WTC11 (cell line): ENCODE results near the gene LCE5A. TPM values are rescaled to one million over a fixed set of nuclear protein-coding genes. Genes with fewer than 3 reads are reported as not detected.

Experiments used
- ATAC-seq: fragments of 200-7000 bp; cut with Tn5 transposase; 2 replicates; pipeline ENCODE4 v1.10.0; 2021; ENCODE audit warnings: mild to moderate bottlenecking, moderate library complexity
- CTCF ChIA-PET: fragments of 300-600 bp; sonication (Branson Sonifier 250); formaldehyde crosslinking; loops from one replicate; lab custom pipeline; 2021; ENCODE audit warnings: antibody characterized with exemption; lab: Charles Lee
- POLR2A ChIA-PET: fragments of 350-600 bp; sonication (Branson Sonifier 250); formaldehyde crosslinking; loops from one replicate; lab custom pipeline; 2021; ENCODE audit warnings: antibody characterized with exemption; lab: Charles Lee
- DNase-seq: peaks from one replicate; pipeline ENCODE4 v3.0.0; 2021; ENCODE audit warnings: low spot score
- H3K27ac Mint-ChIP-seq: 2 replicates; pipeline ENCODE4 v1.8.0; 2021; ENCODE audit warnings: mixed read lengths
- H3K27me3 Mint-ChIP-seq: 2 replicates; pipeline ENCODE4 v1.8.0; 2021; ENCODE audit warnings: low read depth, mild to moderate bottlenecking, moderate library complexity, mixed read lengths
- H3K36me3 Mint-ChIP-seq: 2 replicates; pipeline ENCODE4 v1.8.0; 2021; ENCODE audit warnings: mixed read lengths
- H3K4me1 Mint-ChIP-seq: 2 replicates; pipeline ENCODE4 v1.8.0; 2022; ENCODE audit warnings: mixed read lengths
- H3K4me3 Mint-ChIP-seq: 2 replicates; pipeline ENCODE4 v1.8.0; 2021; ENCODE audit warnings: mild to moderate bottlenecking, moderate library complexity, mixed read lengths
- H3K9me3 Mint-ChIP-seq: 2 replicates; pipeline ENCODE4 v1.8.0; 2021; ENCODE audit warnings: mixed read lengths
- ATF3 ChIP-seq: sonication (generic); formaldehyde crosslinking; conservative IDR thresholded peaks from 2 replicates; pipeline ENCODE4 v1.8.1; 2022; ENCODE audit warnings: mild to moderate bottlenecking, missing genetic modification reagents
- CBFB ChIP-seq: sonication (generic); formaldehyde crosslinking; IDR thresholded peaks from 2 replicates; pipeline ENCODE4 v1.8.1; 2022; ENCODE audit warnings: mild to moderate bottlenecking, low read depth, missing genetic modification reagents
- EMX1 ChIP-seq: fragments of 250-450 bp; sonication (Bioruptor Pico); IDR thresholded peaks from 2 replicates; pipeline ENCODE4 v1.8.0; 2021; ENCODE audit warnings: mild to moderate bottlenecking
- ESRRA ChIP-seq: sonication (generic); formaldehyde crosslinking; IDR thresholded peaks from 2 replicates; pipeline ENCODE4 v1.8.1; 2022; ENCODE audit warnings: mild to moderate bottlenecking, missing genetic modification reagents, borderline replicate concordance
- FOXK1 ChIP-seq: sonication (generic); formaldehyde crosslinking; IDR thresholded peaks from 2 replicates; pipeline ENCODE4 v1.8.0; 2022; ENCODE audit warnings: mild to moderate bottlenecking, moderate library complexity, missing genetic modification reagents
- IRF1 ChIP-seq: sonication (generic); formaldehyde crosslinking; IDR thresholded peaks from 2 replicates; pipeline ENCODE4 v1.8.0; 2023; ENCODE audit warnings: missing genetic modification reagents
- IRF2 ChIP-seq: sonication (generic); formaldehyde crosslinking; IDR thresholded peaks from 2 replicates; pipeline ENCODE4 v1.8.0; 2022; ENCODE audit warnings: low read depth, missing genetic modification reagents, borderline replicate concordance
- MAX ChIP-seq: sonication (generic); formaldehyde crosslinking; IDR thresholded peaks from 2 replicates; pipeline ENCODE4 v1.8.0; 2022; ENCODE audit warnings: mild to moderate bottlenecking, missing genetic modification reagents
- MXD4 ChIP-seq: fragments of 250-450 bp; sonication (Bioruptor Pico); IDR thresholded peaks from 2 replicates; pipeline ENCODE4 v1.8.0; 2021; ENCODE audit warnings: mild to moderate bottlenecking, moderate library complexity, borderline replicate concordance
- NR1H2 ChIP-seq: sonication (generic); formaldehyde crosslinking; IDR thresholded peaks from 2 replicates; pipeline ENCODE4 v1.9.0; 2021; ENCODE audit warnings: mild to moderate bottlenecking, moderate library complexity, missing genetic modification reagents
- PRDM15 ChIP-seq: sonication (generic); formaldehyde crosslinking; IDR thresholded peaks from 2 replicates; pipeline ENCODE4 v1.8.0; 2022; ENCODE audit warnings: missing genetic modification reagents
- PRRX2 ChIP-seq: fragments of 250-450 bp; sonication (Bioruptor Pico); IDR thresholded peaks from 2 replicates; pipeline ENCODE4 v1.8.0; 2021; ENCODE audit warnings: mild to moderate bottlenecking
- RELA ChIP-seq: sonication (generic); formaldehyde crosslinking; IDR thresholded peaks from 2 replicates; pipeline ENCODE4 v1.8.1; 2022; ENCODE audit warnings: missing genetic modification reagents, mild to moderate bottlenecking, borderline replicate concordance
- TEAD1 ChIP-seq: sonication (generic); formaldehyde crosslinking; IDR thresholded peaks from 2 replicates; pipeline ENCODE4 v1.8.0; 2022; ENCODE audit warnings: mild to moderate bottlenecking, missing genetic modification reagents
- ZNF263 ChIP-seq: sonication (generic); formaldehyde crosslinking; IDR thresholded peaks from 2 replicates; pipeline ENCODE4 v1.8.1; 2022; ENCODE audit warnings: low read depth, mild to moderate bottlenecking, moderate library complexity, missing genetic modification reagents
- ZNF396 ChIP-seq: fragments of 250-450 bp; sonication (Bioruptor Pico); IDR thresholded peaks from 2 replicates; pipeline ENCODE4 v1.8.0; 2021; ENCODE audit warnings: mild to moderate bottlenecking, moderate library complexity, borderline replicate concordance
- ZNF416 ChIP-seq: fragments of 250-450 bp; sonication (Bioruptor Pico); IDR thresholded peaks from 2 replicates; pipeline ENCODE4 v1.9.0; 2021; ENCODE audit warnings: mild to moderate bottlenecking, inconsistent platforms
- ZNF532 ChIP-seq: fragments of 250-450 bp; sonication (Bioruptor Pico); IDR thresholded peaks from 2 replicates; pipeline ENCODE4 v1.9.0; 2021; ENCODE audit warnings: mild to moderate bottlenecking, borderline replicate concordance
- total RNA-seq: library from RNA; stranded (reverse); gene quantifications from 3 replicates; pipeline ENCODE4 v1.2.3, GENCODE V29; 2021

Gene LCE5A
- total RNA-seq, 1 experiment from 2014 or later, result not detected

- Mint-ChIP-seq H3K27me3 (peaks cover 10% of the 10 kb centered on the region), H3K4me1 (no peaks in the 10 kb centered on the region)
- CTCF ChIA-PET, result no interaction called here
Measured at GRCh38 chr1:152505083-152505482, 5.5 kb upstream of the LCE5A start.

GRCh38 chr1:152506899-152507498, 3.6 kb upstream of the LCE5A start:
- no peak overlapping the region for H3K27ac Mint-ChIP-seq
- CTCF ChIA-PET, result no interaction called here
- no peak for TF ChIP-seq ZNF532 (CRISPR knock-in tag)
- TF ChIP-seq MXD4 (CRISPR knock-in tag), result no peak
- TF ChIP-seq CBFB, result no peak
- no peak for TF ChIP-seq NR1H2 (CRISPR knock-in tag)
- TF ChIP-seq IRF1 (CRISPR knock-in tag), result no peak
- no peak for TF ChIP-seq PRDM15 (CRISPR knock-in tag)
- TF ChIP-seq EMX1 (CRISPR knock-in tag), result no peak
- TF ChIP-seq ZNF263 (CRISPR knock-in tag), result no peak
- H3K9me3 Mint-ChIP-seq, result peaks cover 84% of the 10 kb centered on the region
- ATAC-seq, result no peak
- no peak for DNase-seq
- H3K4me3 Mint-ChIP-seq, result no peak overlapping the region
- H3K36me3 Mint-ChIP-seq, result peaks cover 72% of the 10 kb centered on the region
- H3K4me1 Mint-ChIP-seq, result no peaks in the 10 kb centered on the region
- POLR2A ChIA-PET, result no interaction called here
- H3K27me3 Mint-ChIP-seq, result peaks cover 18% of the 10 kb centered on the region

More at GRCh38 chr1:152505083-152505482, 5.5 kb upstream of the LCE5A start:
- H3K4me3 Mint-ChIP-seq, result no peak overlapping the region
- H3K27ac Mint-ChIP-seq, result no peak overlapping the region
- H3K36me3 Mint-ChIP-seq, result peaks cover 68% of the 10 kb centered on the region
- H3K9me3 Mint-ChIP-seq, result peaks cover 90% of the 10 kb centered on the region
- ATAC-seq, result no peak
- TF ChIP-seq IRF2 (CRISPR knock-in tag) (no peak), ESRRA (no peak), ZNF396 (CRISPR knock-in tag) (no peak), MAX (CRISPR knock-in tag) (no peak), PRRX2 (CRISPR knock-in tag) (no peak), RELA (CRISPR knock-in tag) (no peak), ZNF416 (CRISPR knock-in tag) (no peak), FOXK1 (no peak), ZNF263 (CRISPR knock-in tag) (no peak), TEAD1 (no peak), ATF3 (CRISPR knock-in tag) (no peak), CBFB (no peak), MXD4 (CRISPR knock-in tag) (no peak)
- POLR2A ChIA-PET, result no interaction called here
- no peak for DNase-seq
